Endothelial cell of umbilical vein (primary cell): ENCODE data around the gene ZNF559. TPM values are rescaled to one million over a fixed set of nuclear protein-coding genes. Genes with fewer than 3 reads are reported as not detected.

Experiments used
- BruUV-seq: library from RNA; stranded (reverse); fragments of 400-500 nt; replicated peaks from 2 replicates; lab custom pipeline; 2021; lab: Mats Ljungman, UMichigan
- CTCF ChIA-PET: fragments of 300-600, 350-600 bp; sonication (Branson Sonifier 250); formaldehyde crosslinking; loops from one replicate; lab custom pipeline; 2021; ENCODE audit warnings: antibody characterized with exemption, inconsistent platforms; lab: Charles Lee
- POLR2A ChIA-PET: fragments of 300-600, 350-600 bp; sonication (Branson Sonifier 250); formaldehyde crosslinking; loops from one replicate; lab custom pipeline; 2021; ENCODE audit warnings: antibody characterized with exemption, inconsistent platforms; lab: Charles Lee
- DNase-seq: peaks from one replicate; pipeline ENCODE4 v3.0.0-alpha.2; 2011; ENCODE audit warnings: low read depth, low spot score
- FAIRE-seq: peaks from 2 replicates; lab custom pipeline; 2011; peaks lifted over from hg19 to GRCh38; lab: Jason Lieb, UNC
- H2AFZ ChIP-seq: 2 replicates; pipeline ENCODE4 v1.6.0; 2012; ENCODE audit warnings: low read depth, low read length, control low read depth, inconsistent platforms
- H3K27ac ChIP-seq: 2 replicates; pipeline ENCODE4 v1.5.1; 2011; ENCODE audit warnings: low read depth, mild to moderate bottlenecking, control low read depth, low read length, moderate library complexity; ENCODE audit not compliant: insufficient read depth
- H3K27me3 ChIP-seq, 2 experiments: 2 replicates each; pipeline versions ENCODE4 v1.6.0 to v1.6.1; 2011; ENCODE audit warnings: low read length in 2 of 2, mixed read lengths in 1 of 2; ENCODE audit not compliant: control insufficient read depth in 2 of 2, insufficient read depth in 2 of 2
- H3K36me3 ChIP-seq, 2 experiments: 2 replicates in 1 of 2; 3 replicates in 1 of 2; pipeline ENCODE4 v1.5.1; 2011; ENCODE audit warnings: low read length in 2 of 2, mild to moderate bottlenecking in 1 of 2, moderate library complexity in 1 of 2; ENCODE audit not compliant: control insufficient read depth in 2 of 2, insufficient read depth in 2 of 2; ENCODE audit errors: extremely low read depth in 1 of 2
- H3K4me1 ChIP-seq: 3 replicates; pipeline ENCODE4 v1.5.1; 2011; ENCODE audit warnings: mild to moderate bottlenecking, low read length; ENCODE audit not compliant: control insufficient read depth, insufficient read depth; ENCODE audit errors: extremely low read depth
- H3K4me2 ChIP-seq: 2 replicates; pipeline ENCODE4 v1.6.1; 2011; ENCODE audit warnings: low read length, control low read depth, mixed read lengths; ENCODE audit not compliant: insufficient read depth
- H3K4me3 ChIP-seq, 3 experiments: fragments of 200-600 bp in 1 of 3; sonication (generic), shearing (Covaris generic) in 1 of 3; replicated peaks in 1 of 3; 2 replicates each; pipeline ENCODE4 v1.5.1; 2011 to 2016; ENCODE audit warnings: control low read depth in 3 of 3, low read length in 3 of 3, mild to moderate bottlenecking in 2 of 3, inconsistent platforms in 1 of 3, low read depth in 1 of 3, moderate library complexity in 1 of 3; ENCODE audit not compliant: insufficient read depth in 1 of 3
- H3K79me2 ChIP-seq: 2 replicates; pipeline ENCODE4 v1.6.0; 2012; ENCODE audit warnings: low read length, inconsistent platforms; ENCODE audit not compliant: control insufficient read depth, insufficient read depth
- H3K9ac ChIP-seq: replicated peaks from 2 replicates; pipeline ENCODE3; 2011; ENCODE audit warnings: low read length, control low read depth; ENCODE audit not compliant: insufficient read depth; ENCODE audit errors: extremely low read depth
- H3K9me1 ChIP-seq: replicated peaks from 3 replicates; pipeline ENCODE4 v1.6.0; 2011; ENCODE audit warnings: mild to moderate bottlenecking, low read length; ENCODE audit not compliant: control insufficient read depth, insufficient read depth; ENCODE audit errors: extremely low read depth
- H3K9me3 ChIP-seq: replicated peaks from 2 replicates; pipeline ENCODE4 v1.5.1; 2012; ENCODE audit warnings: low read length, inconsistent platforms; ENCODE audit not compliant: control insufficient read depth, insufficient read depth
- H4K20me1 ChIP-seq: replicated peaks from 2 replicates; pipeline ENCODE3; 2011; ENCODE audit warnings: mild to moderate bottlenecking, low read length; ENCODE audit not compliant: control insufficient read depth, insufficient read depth; ENCODE audit errors: extremely low read depth
- EZH2 ChIP-seq: IDR thresholded peaks from 2 replicates; pipeline ENCODE4 v1.6.1; 2012; ENCODE audit warnings: borderline replicate concordance, low read depth, mild to moderate bottlenecking, moderate library complexity, low read length, inconsistent platforms; ENCODE audit not compliant: severe bottlenecking
- FOS ChIP-seq: IDR thresholded peaks from 2 replicates; pipeline ENCODE4 v1.6.1; 2011; ENCODE audit warnings: mild to moderate bottlenecking, low read length, moderate library complexity, borderline replicate concordance; ENCODE audit not compliant: insufficient read depth
- GATA2 ChIP-seq: IDR thresholded peaks from 2 replicates; pipeline ENCODE4 v1.7.0; 2011; ENCODE audit warnings: low read depth, mild to moderate bottlenecking, moderate library complexity, mixed read lengths, low read length; ENCODE audit not compliant: insufficient read length, insufficient read depth
- JUN ChIP-seq: IDR thresholded peaks from 2 replicates; pipeline ENCODE4 v1.6.1; 2011; ENCODE audit warnings: borderline replicate concordance, low read depth; ENCODE audit not compliant: insufficient read length, insufficient read depth
- MAX ChIP-seq: IDR thresholded peaks from 2 replicates; pipeline ENCODE4 v1.6.1; 2011; ENCODE audit not compliant: insufficient read depth, insufficient read length
- MYC ChIP-seq: IDR thresholded peaks from one replicate; pipeline ENCODE4 v1.6.1; 2011; ENCODE audit warnings: mild to moderate bottlenecking, low read depth, low read length
- POLR2A ChIP-seq: IDR thresholded peaks from 2 replicates; pipeline ENCODE4 v1.6.1; 2012; ENCODE audit warnings: low read depth, mild to moderate bottlenecking, control low read depth, low read length
- POLR2AphosphoS5 ChIP-seq: IDR thresholded peaks from 2 replicates; pipeline ENCODE4 v1.6.1; 2012; ENCODE audit warnings: low read depth, mild to moderate bottlenecking, control low read depth, low read length, moderate library complexity; ENCODE audit not compliant: insufficient read depth
- dilution Hi-C: fragments of 300-500 bp; cut with MboI; formaldehyde crosslinking; loops from one replicate; pipeline ENCODE4 v1.15.0; 2019; ENCODE audit warnings: low sequenced_read_pairs; ENCODE audit not compliant: extremely low pct_ligation_motif_present
- intact Hi-C: fragments of 100-400 bp; cut with micrococcal nuclease; formaldehyde crosslinking; loops from one replicate; pipeline ENCODE4 v1.10.0; 2022
- polyA plus RNA-seq, 4 experiments: library from polyadenylated mRNA; depleted of rRNA in 3 of 4; stranded (reverse) in 3 of 4; unstranded in 1 of 4; fragments of >200 nt; gene quantifications; 2 replicates each; pipeline versions ENCODE4 v1.2.1 to v1.2.3, GENCODE V29; 2011 to 2012; ENCODE audit warnings: missing spikeins in 1 of 4
- total RNA-seq: library from RNA; stranded (reverse); gene quantifications from 2 replicates; pipeline ENCODE4 v1.2.3, GENCODE V29; 2021
- TF ChIP-seq, protein P1 (sequence below), 2 donors: IDR thresholded peaks; 1 replicate in 1 of 2; 2 replicates in 1 of 2; pipeline ENCODE4 v1.5.1; 2011; ENCODE audit warnings: low read length in 2 of 2, mild to moderate bottlenecking in 2 of 2, moderate library complexity in 2 of 2, control low read depth in 1 of 2, inconsistent platforms in 1 of 2, low read depth in 1 of 2; ENCODE audit not compliant: insufficient read depth in 1 of 2; ENCODE audit errors: extremely low read depth in 1 of 2

ZNF559 gene
- total and polyA plus RNA-seq, 2 donors (not counting 3 experiments of a cell fraction or from before 2014, with no cell fraction given) = 7.8 to 13.5 TPM

- TF ChIP-seq FOS (no peak), GATA2 (no peak), JUN (no peak), POLR2A (no peak), MAX (no peak), EZH2 (no peak), MYC (no peak), POLR2AphosphoS5 (no peak)
- TF ChIP-seq, protein P1, sequence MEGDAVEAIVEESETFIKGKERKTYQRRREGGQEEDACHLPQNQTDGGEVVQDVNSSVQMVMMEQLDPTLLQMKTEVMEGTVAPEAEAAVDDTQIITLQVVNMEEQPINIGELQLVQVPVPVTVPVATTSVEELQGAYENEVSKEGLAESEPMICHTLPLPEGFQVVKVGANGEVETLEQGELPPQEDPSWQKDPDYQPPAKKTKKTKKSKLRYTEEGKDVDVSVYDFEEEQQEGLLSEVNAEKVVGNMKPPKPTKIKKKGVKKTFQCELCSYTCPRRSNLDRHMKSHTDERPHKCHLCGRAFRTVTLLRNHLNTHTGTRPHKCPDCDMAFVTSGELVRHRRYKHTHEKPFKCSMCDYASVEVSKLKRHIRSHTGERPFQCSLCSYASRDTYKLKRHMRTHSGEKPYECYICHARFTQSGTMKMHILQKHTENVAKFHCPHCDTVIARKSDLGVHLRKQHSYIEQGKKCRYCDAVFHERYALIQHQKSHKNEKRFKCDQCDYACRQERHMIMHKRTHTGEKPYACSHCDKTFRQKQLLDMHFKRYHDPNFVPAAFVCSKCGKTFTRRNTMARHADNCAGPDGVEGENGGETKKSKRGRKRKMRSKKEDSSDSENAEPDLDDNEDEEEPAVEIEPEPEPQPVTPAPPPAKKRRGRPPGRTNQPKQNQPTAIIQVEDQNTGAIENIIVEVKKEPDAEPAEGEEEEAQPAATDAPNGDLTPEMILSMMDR (IDR thresholded peaks at IDR 0.05; ENCODE audit: extremely low read depth in 1 of 2, insufficient read depth in 1 of 2, low read depth in 1 of 2, low read length in 2 of 2) = no peak
- H3K27me3 ChIP-seq = no peaks in the 10 kb centered on the region
- no peak overlapping the region for H2AFZ ChIP-seq
- peaks cover 35% of the 10 kb centered on the region for H3K9me3 ChIP-seq
- H3K4me2 ChIP-seq = no peak overlapping the region
- no peaks in the 10 kb centered on the region for H4K20me1 ChIP-seq
- H3K36me3 ChIP-seq = no peaks in the 10 kb centered on the region
- FAIRE-seq (no peak), DNase-seq (no peak)
- CTCF ChIA-PET = no interaction called here
- H3K4me3 ChIP-seq = no peak overlapping the region
- POLR2A ChIA-PET = no interaction called here
- no TSS peak for BruUV-seq
- no peaks in the 10 kb centered on the region for H3K9me1 ChIP-seq
- H3K27ac ChIP-seq = no peak overlapping the region
- H3K79me2 ChIP-seq = no peaks in the 10 kb centered on the region
- H3K9ac ChIP-seq = no peak overlapping the region
- intact Hi-C loops = loop anchor here (10.0 kb wide), 1 partner anchor 182 kb away; no protein-coding TSS in a partner anchor
- dilution Hi-C loops = no loop called here
- no peaks in the 10 kb centered on the region for H3K4me1 ChIP-seq
Measured at GRCh38 chr19:9342610-9343304, 18.8 kb downstream of the ZNF559 start.
